Uterus (tissue), 4 donors: ENCODE results near the gene HIPK4. TPM values are rescaled to one million over a fixed set of nuclear protein-coding genes. Genes with fewer than 3 reads are reported as not detected.

Experiments used
- DNase-seq, 2 donors: peaks; one replicate each; pipeline ENCODE4 v3.0.0-alpha.2; 2019 to 2020
- H3K27ac ChIP-seq, 2 donors: fragments of 200-600 bp; sonication (generic); 1 replicate in 1 of 2; 2 replicates in 1 of 2; pipeline ENCODE4 v1.5.1; 2016 to 2018
- H3K27me3 ChIP-seq, 2 donors: fragments of 200-600 bp; sonication (generic); one replicate each; pipeline ENCODE4 v1.5.1; 2018 to 2019; ENCODE audit warnings: control low read depth in 1 of 2
- H3K36me3 ChIP-seq, 2 donors: fragments of 200-600 bp; sonication (generic); one replicate each; pipeline ENCODE4 v1.5.1; 2019; ENCODE audit warnings: control low read depth in 1 of 2
- H3K4me1 ChIP-seq, 2 donors: fragments of 200-600 bp; sonication (generic); one replicate each; pipeline ENCODE4 v1.5.1; 2018 to 2019; ENCODE audit warnings: control low read depth in 1 of 2
- H3K4me3 ChIP-seq, 2 donors: fragments of 200-600 bp; sonication (generic); 1 replicate in 1 of 2; 2 replicates in 1 of 2; pipeline ENCODE4 v1.5.1; 2018 to 2019; ENCODE audit warnings: mild to moderate bottlenecking in 1 of 2
- H3K9me3 ChIP-seq, 2 donors: fragments of 200-600 bp; sonication (generic); one replicate each; pipeline ENCODE4 v1.5.1; 2019; ENCODE audit warnings: control low read depth in 1 of 2
- POLR2A ChIP-seq, 2 donors: fragments of 450-650 bp; IDR thresholded peaks; one replicate each; pipeline ENCODE4 v1.6.1; 2016; ENCODE audit warnings: antibody characterized with exemption in 2 of 2, mild to moderate bottlenecking in 1 of 2, moderate library complexity in 1 of 2
- intact Hi-C: fragments of 100-400 bp; cut with DNase I; formaldehyde crosslinking; loops from one replicate; pipeline ENCODE4 v1.15.1; 2023; ENCODE audit warnings: low total_unique reads
- total RNA-seq, 4 donors: library from RNA; depleted of rRNA in 3 of 4; stranded (reverse); fragments of >200 nt in 3 of 4; gene quantifications; one replicate each; pipeline versions ENCODE4 v1.1.0 to v1.2.4, GENCODE V29; 2014 to 2023
- TF ChIP-seq, protein P1 (sequence below), 4 experiments: fragments of 200-600 bp in 2 of 4; fragments of 450-650 bp in 2 of 4; sonication (generic) in 2 of 4; IDR thresholded peaks; one replicate each; pipeline ENCODE4 v1.5.1; 2016 to 2019; ENCODE audit warnings: antibody characterized with exemption in 4 of 4, mild to moderate bottlenecking in 2 of 4, moderate library complexity in 1 of 4
- donor health status: DM: yes; HTN: yes; CAD: no.

Gene HIPK4
- total RNA-seq, 4 donors from 2014 or later = 0.40 to 0.48 TPM; not detected in 2

DNA sequence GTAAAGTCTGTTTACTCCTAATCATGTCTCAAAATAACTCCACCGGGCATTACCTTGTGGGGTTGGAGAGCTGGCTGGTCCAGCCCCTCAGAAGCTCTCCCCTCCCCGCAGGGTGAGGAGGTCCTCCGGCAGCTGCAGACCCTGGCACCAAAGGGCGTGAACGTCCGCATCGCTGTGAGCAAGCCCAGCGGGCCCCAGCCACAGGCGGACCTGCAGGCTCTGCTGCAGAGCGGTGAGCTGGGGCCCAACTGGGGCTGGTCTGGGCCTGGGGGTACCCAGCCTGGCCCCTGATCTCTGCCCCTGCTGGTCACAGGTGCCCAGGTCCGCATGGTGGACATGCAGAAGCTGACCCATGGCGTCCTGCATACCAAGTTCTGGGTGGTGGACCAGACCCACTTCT, 20.2 kb downstream of the HIPK4 start:
- Histone ChIP-seq H3K36me3 (no peaks in the 10 kb centered on the region), H3K4me3 (no peak overlapping the region), H3K4me1 (no peaks in the 10 kb centered on the region), H3K9me3 (no peaks in the 10 kb centered on the region), H3K27ac (no peak overlapping the region), H3K27me3 (no peaks in the 10 kb centered on the region)
- TF ChIP-seq, protein P1, sequence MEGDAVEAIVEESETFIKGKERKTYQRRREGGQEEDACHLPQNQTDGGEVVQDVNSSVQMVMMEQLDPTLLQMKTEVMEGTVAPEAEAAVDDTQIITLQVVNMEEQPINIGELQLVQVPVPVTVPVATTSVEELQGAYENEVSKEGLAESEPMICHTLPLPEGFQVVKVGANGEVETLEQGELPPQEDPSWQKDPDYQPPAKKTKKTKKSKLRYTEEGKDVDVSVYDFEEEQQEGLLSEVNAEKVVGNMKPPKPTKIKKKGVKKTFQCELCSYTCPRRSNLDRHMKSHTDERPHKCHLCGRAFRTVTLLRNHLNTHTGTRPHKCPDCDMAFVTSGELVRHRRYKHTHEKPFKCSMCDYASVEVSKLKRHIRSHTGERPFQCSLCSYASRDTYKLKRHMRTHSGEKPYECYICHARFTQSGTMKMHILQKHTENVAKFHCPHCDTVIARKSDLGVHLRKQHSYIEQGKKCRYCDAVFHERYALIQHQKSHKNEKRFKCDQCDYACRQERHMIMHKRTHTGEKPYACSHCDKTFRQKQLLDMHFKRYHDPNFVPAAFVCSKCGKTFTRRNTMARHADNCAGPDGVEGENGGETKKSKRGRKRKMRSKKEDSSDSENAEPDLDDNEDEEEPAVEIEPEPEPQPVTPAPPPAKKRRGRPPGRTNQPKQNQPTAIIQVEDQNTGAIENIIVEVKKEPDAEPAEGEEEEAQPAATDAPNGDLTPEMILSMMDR (IDR thresholded peaks at IDR 0.05) = no peak
- no peak for TF ChIP-seq POLR2A (IDR thresholded peaks at IDR 0.05)
- intact Hi-C loops = no loop called here
- no peak for DNase-seq

DNA sequence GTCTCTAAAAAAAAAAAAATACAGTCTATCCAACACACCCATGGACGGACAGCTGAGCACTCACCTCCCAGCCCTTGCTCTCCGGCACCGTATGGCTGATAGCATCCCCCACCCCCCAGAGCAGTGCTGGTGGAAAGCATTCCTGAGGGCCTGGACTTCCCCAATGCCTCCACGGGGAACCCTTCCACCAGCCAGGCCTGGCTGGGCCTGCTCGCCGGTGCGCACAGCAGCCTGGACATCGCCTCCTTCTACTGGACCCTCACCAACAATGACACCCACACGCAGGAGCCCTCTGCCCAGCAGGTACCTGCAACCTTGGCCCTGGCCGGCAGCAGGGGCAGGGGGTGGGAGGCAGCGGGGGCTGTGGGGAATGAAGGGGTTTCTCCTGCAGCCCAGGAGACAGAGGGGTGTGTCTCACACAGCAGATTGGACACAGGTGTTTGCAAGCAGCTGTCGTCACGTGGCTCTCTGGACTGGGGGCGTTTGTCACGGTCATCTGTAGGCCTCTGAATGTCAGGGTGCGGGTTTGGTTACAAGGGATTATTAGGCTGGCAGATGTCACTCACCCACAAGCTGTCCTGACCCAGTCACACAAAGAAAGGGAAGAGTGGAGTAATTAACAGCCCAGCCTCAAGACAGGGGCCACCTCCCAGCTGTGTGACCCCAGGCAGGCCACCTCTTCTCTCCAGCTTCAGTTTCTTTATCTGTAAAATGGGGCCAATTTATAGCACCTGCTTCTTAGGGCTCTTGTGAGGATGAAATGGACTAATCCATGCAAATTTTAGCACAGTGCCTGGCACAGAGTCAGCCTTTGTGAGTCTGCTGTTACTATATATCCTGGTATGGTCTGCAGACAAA, 22.2 kb downstream of the HIPK4 start:
- Histone ChIP-seq H3K27me3 (no peaks in the 10 kb centered on the region), H3K4me3 (no peak overlapping the region), H3K36me3 (no peaks in the 10 kb centered on the region), H3K9me3 (no peaks in the 10 kb centered on the region), H3K4me1 (no peaks in the 10 kb centered on the region), H3K27ac (no peak overlapping the region)
- TF ChIP-seq, protein P1 (IDR thresholded peaks at IDR 0.05) = no peak
- no peak for TF ChIP-seq POLR2A (IDR thresholded peaks at IDR 0.05)
- intact Hi-C loops = no loop called here
- no peak for DNase-seq

DNA sequence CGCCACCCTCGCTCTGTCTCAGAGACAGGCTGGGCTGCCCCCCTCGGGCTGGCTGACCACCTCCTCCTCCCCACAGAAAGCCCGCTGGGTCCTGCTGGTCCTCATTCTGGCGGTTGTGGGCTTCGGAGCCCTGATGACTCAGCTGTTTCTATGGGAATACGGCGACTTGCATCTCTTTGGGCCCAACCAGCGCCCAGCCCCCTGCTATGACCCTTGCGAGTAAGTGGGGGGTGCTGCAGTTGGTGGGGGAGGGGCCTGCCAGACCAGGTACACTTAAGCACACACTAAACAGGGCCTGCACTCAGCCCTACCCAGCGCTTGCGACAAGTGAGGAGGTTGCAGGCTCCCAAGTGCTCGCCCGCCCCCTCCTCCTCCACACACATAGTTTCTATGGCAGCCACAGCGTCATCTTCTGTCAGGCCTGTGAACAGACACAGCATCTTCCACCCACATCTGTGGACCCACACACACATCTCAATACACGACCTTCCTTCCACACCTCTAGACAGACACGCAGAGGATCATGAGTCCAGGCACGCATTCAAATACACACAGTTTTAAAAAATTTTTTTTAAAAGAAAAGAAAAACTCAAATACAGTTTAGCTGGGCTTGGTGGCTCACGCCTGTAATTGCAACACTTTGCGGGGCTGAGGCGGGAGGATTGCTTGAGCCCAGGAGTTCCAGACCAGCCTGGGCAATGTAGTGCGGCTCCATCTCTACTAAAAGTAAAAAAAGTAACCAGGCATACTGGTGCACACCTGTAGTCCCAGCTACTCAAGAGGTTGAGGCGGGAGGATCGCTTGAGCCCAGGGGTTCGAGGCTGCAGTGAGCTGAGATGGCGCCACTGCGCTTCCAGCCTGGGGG, 23.1 kb downstream of the HIPK4 start:
- Histone ChIP-seq H3K27me3 (no peaks in the 10 kb centered on the region), H3K4me1 (no peaks in the 10 kb centered on the region), H3K9me3 (no peaks in the 10 kb centered on the region), H3K36me3 (no peaks in the 10 kb centered on the region), H3K4me3 (no peak overlapping the region), H3K27ac (no peak overlapping the region)
- DNase-seq = no peak
- intact Hi-C loops = no loop called here
- no peak for TF ChIP-seq POLR2A (IDR thresholded peaks at IDR 0.05)
- TF ChIP-seq, protein P1 (IDR thresholded peaks at IDR 0.05) = no peak

DNA sequence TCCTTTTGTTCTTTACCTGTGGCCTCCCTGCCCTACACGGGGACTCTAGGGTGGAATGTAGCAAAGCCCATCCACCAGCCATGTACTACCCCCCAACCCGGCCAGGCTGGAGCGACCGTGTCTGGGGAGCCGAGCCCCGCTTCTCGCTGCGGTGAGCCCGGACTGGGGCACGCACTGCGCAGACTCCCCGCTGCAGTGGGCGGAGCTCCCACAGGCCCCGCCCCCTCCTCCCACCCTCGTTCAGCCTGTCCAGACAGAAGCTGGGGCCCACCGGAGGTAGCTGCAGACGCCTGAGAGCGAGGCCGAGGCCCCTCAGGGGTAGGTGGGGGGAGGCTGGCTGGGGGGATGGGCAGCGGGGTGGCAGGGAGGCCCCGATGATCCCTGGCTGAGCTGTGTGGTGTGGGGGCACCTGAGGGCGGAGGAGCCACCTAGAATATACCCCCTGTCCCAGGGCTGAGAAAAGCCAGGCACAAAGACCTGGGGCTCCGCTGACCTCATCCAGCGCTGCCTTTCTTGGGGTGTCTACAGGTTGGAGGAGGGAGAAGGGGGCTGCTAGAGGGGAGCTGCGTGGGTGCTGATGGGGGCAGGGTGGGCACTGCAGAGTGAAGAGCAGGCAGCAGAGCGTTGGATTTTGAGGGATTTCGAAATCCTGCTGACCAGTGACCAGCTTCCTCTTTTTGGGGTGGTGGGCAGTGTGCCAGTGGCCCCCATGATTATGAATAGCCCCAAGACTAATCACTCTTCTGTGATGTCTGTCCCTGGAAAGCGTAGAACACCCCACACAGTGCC, 24.2 kb downstream of the HIPK4 start:
- Histone ChIP-seq H3K27me3 (no peaks in the 10 kb centered on the region), H3K4me3 (peak overlapping the region; percentile 23 to 33), H3K27ac (peak overlapping the region in 1 of 2 donors; percentile 26), H3K36me3 (no peaks in the 10 kb centered on the region), H3K9me3 (no peaks in the 10 kb centered on the region), H3K4me1 (no peaks in the 10 kb centered on the region)
- intact Hi-C loops = no loop called here
- TF ChIP-seq, protein P1 (IDR thresholded peaks at IDR 0.05) = no peak
- peak in 1 of 2 donors; percentile 46 for TF ChIP-seq POLR2A (IDR thresholded peaks at IDR 0.05)
- peak; percentile 66 to 74 for DNase-seq
